ENCODE data around the gene EFNA4. TPM values are rescaled to one million over a fixed set of nuclear protein-coding genes. Genes with fewer than 3 reads are reported as not detected.

EFNA4 gene
- total and polyA plus RNA-seq, 2 of the 8 experiments (the other 6 are each of a cell fraction or from before 2014, with no cell fraction given), result 21.9 to 23.9 TPM

- no peak for FAIRE-seq
- no peak for TF ChIP-seq BRCA1 (IDR thresholded peaks at IDR 0.05; ENCODE audit: low read depth, low read length)
- TF ChIP-seq EZH2 (IDR thresholded peaks at IDR 0.05; ENCODE audit: low read depth, low read length, severe bottlenecking), result no peak
- no peak for TF ChIP-seq PHF8 (conservative IDR thresholded peaks at IDR 0.05; ENCODE audit: low read depth, low read length)
- no peak for TF ChIP-seq CTCF (IDR thresholded peaks at IDR 0.05; ENCODE audit: control extremely low read depth in 1 of 3, insufficient read depth in 1 of 3, low read depth in 1 of 3, low read length in 3 of 3)
- no peak for TF ChIP-seq RBBP5 (IDR thresholded peaks at IDR 0.05; ENCODE audit: borderline replicate concordance, low read depth, low read length)
- no peak for TF ChIP-seq FOSL1 (IDR thresholded peaks at IDR 0.05; ENCODE audit: insufficient read depth, low read depth, low read length)
- no peak for TF ChIP-seq SUZ12 (IDR thresholded peaks at IDR 0.05; ENCODE audit: low read length)
- TF ChIP-seq NRF1 (IDR thresholded peaks at IDR 0.05; ENCODE audit: low read depth, low read length), result no peak
- no peak for TF ChIP-seq TBP (IDR thresholded peaks at IDR 0.05; ENCODE audit: low read depth, low read length)
Measured at GRCh38 chr1:155116113-155116764, 52.7 kb downstream of the EFNA4 start.

More at GRCh38 chr1:155116113-155116764, 52.7 kb downstream of the EFNA4 start:
- no peaks in the 10 kb centered on the region for H3K79me1 ChIP-seq (ENCODE audit: low read depth, low read length)
- no peak overlapping the region for H4K5ac ChIP-seq (ENCODE audit: insufficient read length, low read depth, low read length)
- H2BK15ac ChIP-seq (ENCODE audit: low read length), result no peak overlapping the region
- CTCF ChIA-PET (ENCODE audit: partially characterized antibody), result interaction anchor here (0.7 to 3.9 kb wide), 11 partner anchors 9 to 372 kb away, joined by 3 to 26 read pairs (median 6); partner anchors contain the start of gene KRTCAP2
- POLR2A ChIA-PET (ENCODE audit: partially characterized antibody), result interaction anchor here (1.0 to 2.3 kb wide), 4 partner anchors 10 to 57 kb away, joined by 3 to 10 read pairs (median 4); partner anchors contain the start of gene KRTCAP2
- H3K18ac ChIP-seq (ENCODE audit: extremely low read depth, low read length), result no peak overlapping the region
- H3K23me2 ChIP-seq (ENCODE audit: low read depth, low read length), result no peaks in the 10 kb centered on the region
- H3K27me3 ChIP-seq (replicated peaks in 1 of 4; ENCODE audit: control insufficient read depth in 3 of 4, extremely low read depth in 1 of 4, insufficient read depth in 3 of 4, low read length in 3 of 4), result peaks cover 0 to 3% (median 0%) of the 10 kb centered on the region in 4 experiments; a peak in 1 of 7 replicates
- H3K14ac ChIP-seq (ENCODE audit: insufficient read length), result no peak overlapping the region
- no peak overlapping the region for H2BK120ac ChIP-seq (replicated peaks; ENCODE audit: low read depth, low read length)
- H3K4ac ChIP-seq (replicated peaks; ENCODE audit: insufficient read length, low read depth, low read length), result no peak overlapping the region
- H2AFZ ChIP-seq (ENCODE audit: low read length), result no peak overlapping the region; the same call in 1 of the 2 replicates
- no peak overlapping the region for H3K4me3 ChIP-seq (ENCODE audit: extremely low read depth in 1 of 4, insufficient read depth in 2 of 4, low read depth in 3 of 4, low read length in 4 of 4)
- no peaks in the 10 kb centered on the region for H4K20me1 ChIP-seq (replicated peaks in 1 of 2; ENCODE audit: control insufficient read depth in 1 of 2, insufficient read depth in 2 of 2, low read length in 2 of 2)
- no peak overlapping the region for H3K27ac ChIP-seq (ENCODE audit: low read depth, low read length)
- no peak for DNase-seq (ENCODE audit: low read depth in 1 of 2, low spot score in 2 of 2)
- no peak overlapping the region for H3K4me2 ChIP-seq (ENCODE audit: insufficient read depth in 1 of 2, low read depth in 2 of 2, low read length in 2 of 2)
- no peak overlapping the region for H3K9ac ChIP-seq (replicated peaks in 1 of 4; ENCODE audit: extremely low read depth in 1 of 4, low read depth in 3 of 4, low read length in 3 of 4)
- H2AK5ac ChIP-seq (ENCODE audit: low read depth, low read length), result no peak overlapping the region
- H4K8ac ChIP-seq (ENCODE audit: extremely low read depth, insufficient read depth, low read length), result no peak overlapping the region
- H3K79me2 ChIP-seq (ENCODE audit: control insufficient read depth in 1 of 2, insufficient read depth in 2 of 2, low read length in 2 of 2), result no peaks in the 10 kb centered on the region
- H3K4me1 ChIP-seq (replicated peaks in 1 of 4; ENCODE audit: control insufficient read depth in 3 of 4, insufficient read depth in 4 of 4, low read length in 3 of 4), result peaks cover 0 to 3% (median 0%) of the 10 kb centered on the region in 4 experiments; a peak in 2 of 7 replicates
- no peaks in the 10 kb centered on the region for H3K36me3 ChIP-seq (ENCODE audit: control insufficient read depth in 2 of 4, insufficient read depth in 4 of 4, low read length in 3 of 4)
- H4K91ac ChIP-seq (replicated peaks; ENCODE audit: insufficient read length, low read length), result no peak overlapping the region
- H3K23ac ChIP-seq (ENCODE audit: insufficient read length), result no peak overlapping the region
- no peak overlapping the region for H2BK12ac ChIP-seq (ENCODE audit: low read depth, low read length)
- no peak overlapping the region for H3K56ac ChIP-seq (replicated peaks; ENCODE audit: insufficient read length, low read depth, low read length)
- H3K9me3 ChIP-seq (ENCODE audit: insufficient read depth in 2 of 2, low read depth in 1 of 2, low read length in 1 of 2), result no peaks in the 10 kb centered on the region
- no peak overlapping the region for H2BK20ac ChIP-seq (ENCODE audit: low read length)
- no peak overlapping the region for H2BK5ac ChIP-seq (ENCODE audit: low read depth, low read length)
- 76% methylated on average over 5 of the region's 5 CpGs; no CpG with 5 or more reads in 1 of the 2 experiments for WGBS, 2 experiments (ENCODE audit: extremely low coverage in 1 of 2, insufficient coverage in 1 of 2, insufficient read length in 1 of 2, insufficient replicate concordance in 2 of 2, low coverage in 1 of 2, low lambda C conversion rate in 2 of 2, missing lambda C conversion rate in 1 of 2)

Data from H1 (cell line).